Kidney epithelial cell (primary cell): Measurements from ENCODE around the gene CDX1. TPM values are rescaled to one million over a fixed set of nuclear protein-coding genes. Genes with fewer than 3 reads are reported as not detected.

Experiments
- DNase-seq: peaks from one replicate; pipeline ENCODE4 v3.0.0-alpha.2; 2010; ENCODE audit warnings: low read depth
- H3K27me3 ChIP-seq: 2 replicates; pipeline ENCODE4 v1.6.0; 2011; ENCODE audit warnings: low read length; ENCODE audit not compliant: control insufficient read depth, insufficient read depth
- H3K36me3 ChIP-seq: 2 replicates; pipeline ENCODE4 v1.5.1; 2011; ENCODE audit warnings: low read length; ENCODE audit not compliant: control insufficient read depth, insufficient read depth
- H3K4me3 ChIP-seq: 2 replicates; pipeline ENCODE4 v1.5.1; 2011; ENCODE audit warnings: low read depth, mild to moderate bottlenecking, control low read depth, low read length
- total RNA-seq: library from RNA; depleted of rRNA; stranded (reverse); fragments of >200 nt; gene quantifications from 2 replicates; pipeline ENCODE4 v1.2.3, GENCODE V29; 2015
- TF ChIP-seq, protein P1 (sequence below): IDR thresholded peaks from 2 replicates; pipeline ENCODE4 v1.5.1; 2011; ENCODE audit warnings: mild to moderate bottlenecking, moderate library complexity, low read length, control low read depth, inconsistent platforms; ENCODE audit not compliant: insufficient read depth, poor library complexity, severe bottlenecking

Gene CDX1
- total RNA-seq, 1 donor from 2014 or later = 0.33 TPM

DNA sequence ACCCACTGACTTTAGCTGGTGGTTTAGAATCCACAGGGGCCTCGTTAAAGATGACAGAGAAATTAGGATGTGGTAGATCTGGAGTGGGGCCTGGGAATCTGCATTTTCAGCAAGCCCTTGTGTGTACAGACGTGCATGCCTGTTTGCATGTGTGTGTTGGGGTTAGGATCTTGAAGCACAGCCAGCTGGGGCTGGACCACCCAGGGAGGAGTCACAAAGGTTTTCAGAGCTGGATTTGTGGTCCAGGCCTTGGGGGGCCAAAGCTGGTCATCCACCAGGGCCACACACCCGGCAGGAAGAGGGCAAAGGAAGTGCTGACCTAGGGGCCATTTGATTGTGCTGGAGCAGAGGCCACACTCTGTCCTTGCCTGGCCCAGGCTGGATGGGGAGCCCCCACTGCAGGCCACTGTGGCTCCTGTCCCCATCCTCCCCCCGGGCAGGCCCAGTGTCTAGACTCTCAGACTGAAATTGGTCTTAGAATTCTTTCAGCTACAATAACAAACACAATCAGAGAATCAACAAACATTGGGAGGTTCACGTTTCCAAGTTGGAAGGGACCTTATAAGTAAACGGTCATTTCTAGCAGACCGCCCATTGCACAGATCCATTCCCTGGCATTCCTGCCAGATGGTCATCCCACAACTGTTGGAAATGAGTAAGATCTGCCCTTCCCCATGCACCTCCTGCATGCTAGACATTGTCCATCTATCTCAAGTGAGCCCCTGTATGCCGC lies 10.3 kb downstream of the CDX1 start:
- TF ChIP-seq, protein P1, sequence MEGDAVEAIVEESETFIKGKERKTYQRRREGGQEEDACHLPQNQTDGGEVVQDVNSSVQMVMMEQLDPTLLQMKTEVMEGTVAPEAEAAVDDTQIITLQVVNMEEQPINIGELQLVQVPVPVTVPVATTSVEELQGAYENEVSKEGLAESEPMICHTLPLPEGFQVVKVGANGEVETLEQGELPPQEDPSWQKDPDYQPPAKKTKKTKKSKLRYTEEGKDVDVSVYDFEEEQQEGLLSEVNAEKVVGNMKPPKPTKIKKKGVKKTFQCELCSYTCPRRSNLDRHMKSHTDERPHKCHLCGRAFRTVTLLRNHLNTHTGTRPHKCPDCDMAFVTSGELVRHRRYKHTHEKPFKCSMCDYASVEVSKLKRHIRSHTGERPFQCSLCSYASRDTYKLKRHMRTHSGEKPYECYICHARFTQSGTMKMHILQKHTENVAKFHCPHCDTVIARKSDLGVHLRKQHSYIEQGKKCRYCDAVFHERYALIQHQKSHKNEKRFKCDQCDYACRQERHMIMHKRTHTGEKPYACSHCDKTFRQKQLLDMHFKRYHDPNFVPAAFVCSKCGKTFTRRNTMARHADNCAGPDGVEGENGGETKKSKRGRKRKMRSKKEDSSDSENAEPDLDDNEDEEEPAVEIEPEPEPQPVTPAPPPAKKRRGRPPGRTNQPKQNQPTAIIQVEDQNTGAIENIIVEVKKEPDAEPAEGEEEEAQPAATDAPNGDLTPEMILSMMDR = no peak
- Histone ChIP-seq H3K4me3 (no peak overlapping the region), H3K36me3 (no peaks in the 10 kb centered on the region), H3K27me3 (peaks cover 2% of the 10 kb centered on the region)
- no peak for DNase-seq

DNA sequence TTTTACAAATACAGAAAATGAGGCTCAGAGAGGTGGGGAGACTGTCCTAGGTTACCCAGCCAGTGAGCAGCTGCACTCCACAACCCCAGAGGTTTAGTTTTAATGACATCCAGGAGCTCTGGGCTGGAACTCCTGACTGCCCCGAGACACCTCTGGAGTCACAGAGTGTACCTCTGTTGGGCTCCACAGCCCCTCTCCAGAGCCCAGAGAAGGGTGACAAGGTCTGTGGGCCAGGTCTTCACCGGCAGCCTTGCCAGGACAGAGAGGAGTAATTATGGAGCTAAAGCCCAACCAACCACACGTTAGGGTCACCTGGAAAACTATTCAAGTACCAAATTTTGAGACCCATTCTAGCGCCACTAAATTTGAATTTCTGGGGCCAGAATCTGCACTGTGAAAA lies 11.1 kb downstream of the CDX1 start:
- DNase-seq = no peak
- peaks cover 2% of the 10 kb centered on the region for H3K27me3 ChIP-seq
- TF ChIP-seq, protein P1 = no peak
- no peaks in the 10 kb centered on the region for H3K36me3 ChIP-seq
- no peak overlapping the region for H3K4me3 ChIP-seq

DNA sequence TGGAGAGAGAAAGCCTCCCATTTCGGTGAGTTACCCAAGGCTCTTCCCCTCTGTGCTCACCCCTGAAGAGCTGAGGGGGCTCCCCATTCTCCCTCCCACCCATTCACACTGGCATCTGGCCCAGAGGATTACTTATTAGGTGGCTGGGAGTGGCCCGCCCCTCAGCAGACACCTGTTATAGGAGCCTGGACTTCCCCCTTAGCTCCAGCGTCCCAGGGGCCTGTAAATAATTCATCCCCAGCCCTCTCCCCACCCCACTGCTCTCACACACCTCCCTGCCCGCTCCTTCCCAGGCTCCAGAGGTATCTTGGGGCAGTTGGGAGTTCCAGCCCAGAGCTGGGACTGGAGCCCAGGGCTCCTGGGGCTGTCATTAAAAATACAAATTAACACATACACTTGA lies 11.7 kb downstream of the CDX1 start:
- no peaks in the 10 kb centered on the region for H3K36me3 ChIP-seq
- H3K27me3 ChIP-seq = peaks cover 2% of the 10 kb centered on the region
- H3K4me3 ChIP-seq = no peak overlapping the region
- TF ChIP-seq, protein P1 = no peak
- DNase-seq = no peak

DNA sequence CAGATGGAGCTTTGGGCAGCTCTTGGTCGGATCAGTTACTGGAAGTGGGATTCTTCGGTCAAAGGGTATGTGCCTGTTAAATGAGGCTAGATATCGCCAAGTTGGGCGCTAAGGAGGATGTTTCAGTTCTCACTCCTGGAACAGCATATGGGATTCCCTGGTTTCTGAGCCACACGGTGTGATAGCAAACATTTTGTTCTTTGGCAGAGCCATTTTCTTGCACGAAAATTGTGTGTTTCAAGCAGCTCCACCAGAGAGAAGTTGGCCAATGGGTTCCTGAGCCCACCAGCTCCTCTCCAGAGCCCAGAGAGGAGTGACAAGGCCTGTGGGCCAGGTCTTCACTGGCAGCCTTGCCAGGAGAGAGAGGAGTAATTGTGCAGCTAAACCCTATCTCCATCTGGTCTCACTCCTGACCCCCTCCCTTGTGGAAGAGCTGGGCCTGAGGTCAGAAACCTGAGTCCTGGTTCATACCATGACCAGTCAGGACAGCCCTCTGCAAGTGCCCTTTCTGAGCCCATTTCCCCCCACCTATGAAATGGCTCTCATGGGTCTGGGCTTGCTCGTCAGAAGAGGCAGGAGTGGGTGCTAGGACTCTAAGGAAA lies 12.5 kb downstream of the CDX1 start:
- Histone ChIP-seq H3K4me3 (no peak overlapping the region), H3K27me3 (peaks cover 5% of the 10 kb centered on the region), H3K36me3 (no peaks in the 10 kb centered on the region)
- TF ChIP-seq, protein P1 = no peak
- DNase-seq = no peak

DNA sequence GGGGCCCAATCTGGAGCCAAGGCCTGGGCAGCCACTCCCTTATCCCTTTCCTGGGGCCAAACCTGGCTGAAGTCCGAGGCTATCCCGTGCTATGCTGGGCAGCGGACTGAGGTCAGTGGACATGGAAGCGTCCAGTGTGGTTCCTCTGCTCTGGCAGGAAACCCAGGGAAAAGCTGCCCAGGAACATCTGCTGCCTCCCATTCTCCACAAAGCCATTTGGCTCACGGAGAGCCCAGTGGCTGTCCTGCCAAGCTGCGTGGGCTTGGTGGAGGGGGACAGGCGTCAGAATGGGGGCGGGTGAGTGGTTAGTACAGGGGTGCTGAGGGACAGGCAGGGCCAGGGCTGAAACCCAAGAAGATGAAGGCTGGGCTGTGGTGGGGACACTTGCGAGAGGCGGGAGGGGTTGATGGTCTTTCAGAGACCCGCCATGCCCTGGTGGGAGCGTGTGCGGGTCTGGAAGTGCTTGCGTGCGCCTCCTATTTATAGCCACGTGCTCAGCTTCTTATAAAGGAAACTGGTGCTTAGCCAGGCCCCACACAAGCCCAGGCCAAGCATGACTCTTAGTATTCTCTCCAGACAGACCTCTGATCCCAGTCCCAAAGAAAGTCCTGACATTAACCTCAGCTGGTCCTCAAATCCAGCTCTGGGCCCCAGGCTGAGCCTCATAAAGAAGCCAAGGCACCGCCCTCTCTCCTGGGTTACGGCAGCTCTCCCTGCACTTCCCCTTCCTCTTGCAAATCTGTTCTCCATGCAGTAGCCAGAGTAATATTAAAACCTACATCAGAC lies 13.9 kb downstream of the CDX1 start:
- H3K27me3 ChIP-seq = peaks cover 5% of the 10 kb centered on the region
- TF ChIP-seq, protein P1 = no peak
- no peak overlapping the region for H3K4me3 ChIP-seq
- DNase-seq = no peak
- no peaks in the 10 kb centered on the region for H3K36me3 ChIP-seq
